OCI-LY1 (cell line): ENCODE measurements around the gene TACSTD2.

Source experiments
- H2AFZ ChIP-seq: fragments of 200-600 bp; sonication (generic), shearing (Covaris generic); 2 replicates; pipeline ENCODE4 v1.6.0; 2014; ENCODE audit warnings: antibody characterized with exemption, mild to moderate bottlenecking, low read length
- H3F3A ChIP-seq: fragments of 200-600 bp; sonication (generic), shearing (Covaris generic); 2 replicates; pipeline ENCODE4 v1.6.0; 2014; ENCODE audit warnings: mild to moderate bottlenecking, antibody characterized with exemption, low read length, moderate library complexity; ENCODE audit not compliant: insufficient read depth
- H3K27ac ChIP-seq: fragments of 200-600 bp; sonication (generic); 2 replicates; pipeline ENCODE4 v1.5.1; 2014; ENCODE audit warnings: low read length, mixed run types, mild to moderate bottlenecking, low read depth; ENCODE audit not compliant: poor library complexity, severe bottlenecking
- H3K27me3 ChIP-seq: fragments of 200-600 bp; sonication (generic); 2 replicates; pipeline ENCODE4 v1.6.0; 2014; ENCODE audit warnings: antibody characterized with exemption, mild to moderate bottlenecking, low read length, moderate library complexity; ENCODE audit not compliant: insufficient read depth
- H3K36me3 ChIP-seq: fragments of 200-600 bp; sonication (generic); 2 replicates; pipeline ENCODE4 v1.6.1; 2014; ENCODE audit warnings: mild to moderate bottlenecking, antibody characterized with exemption, low read length, moderate library complexity, mixed read lengths; ENCODE audit not compliant: insufficient read depth
- H3K4me1 ChIP-seq: fragments of 200-600 bp; sonication (generic); 2 replicates; pipeline ENCODE4 v1.5.1; 2014; ENCODE audit warnings: mild to moderate bottlenecking, low read length, moderate library complexity; ENCODE audit not compliant: insufficient read depth, severe bottlenecking
- H3K4me2 ChIP-seq: fragments of 200-600 bp; sonication (generic), shearing (Covaris generic); 2 replicates; pipeline ENCODE4 v1.6.1; 2014; ENCODE audit warnings: low read length
- H3K4me3 ChIP-seq: fragments of 200-600 bp; sonication (generic); 2 replicates; pipeline ENCODE4 v1.5.1; 2014; ENCODE audit warnings: low read length, low read depth, mild to moderate bottlenecking, mixed read lengths; ENCODE audit not compliant: poor library complexity, severe bottlenecking
- H3K79me2 ChIP-seq: fragments of 200-600 bp; shearing (Covaris generic); 2 replicates; pipeline ENCODE4 v1.6.1; 2016; ENCODE audit warnings: mixed run types, low read length, mixed read lengths; ENCODE audit not compliant: insufficient read depth
- H3K9ac ChIP-seq: fragments of 200-600 bp; sonication (generic), shearing (Covaris generic); 2 replicates; pipeline ENCODE4 v1.6.1; 2014; ENCODE audit warnings: mild to moderate bottlenecking, low read length, mixed read lengths
- H3K9me2 ChIP-seq: fragments of 200-600 bp; sonication (generic), shearing (Covaris generic); 2 replicates; pipeline ENCODE4 v1.6.1; 2014; ENCODE audit warnings: low read depth, mild to moderate bottlenecking, low read length, mixed read lengths
- H3K9me3 ChIP-seq: fragments of 200-600 bp; shearing (Covaris generic); 2 replicates; pipeline ENCODE4 v1.6.1; 2014; ENCODE audit warnings: low read length, mixed read lengths
- H4K20me1 ChIP-seq: fragments of 200-600 bp; sonication (generic), shearing (Covaris generic); 2 replicates; pipeline ENCODE4 v1.6.0; 2016; ENCODE audit warnings: mild to moderate bottlenecking, low read length; ENCODE audit not compliant: insufficient read depth
- EZH2 ChIP-seq: fragments of 200-600 bp; sonication (generic), shearing (Covaris generic); IDR thresholded peaks from 2 replicates; pipeline ENCODE4 v1.8.0; 2017; ENCODE audit warnings: borderline replicate concordance, mixed run types, mild to moderate bottlenecking, antibody characterized with exemption, low read length, moderate library complexity, mixed read lengths
- TF ChIP-seq, protein P1 (sequence below): fragments of 200-600 bp; sonication (generic), shearing (Covaris generic); IDR thresholded peaks from 2 replicates; pipeline ENCODE4 v1.5.1; 2017; ENCODE audit warnings: mild to moderate bottlenecking, antibody characterized with exemption, low read length, moderate library complexity, mixed read lengths

Gene TACSTD2

DNA sequence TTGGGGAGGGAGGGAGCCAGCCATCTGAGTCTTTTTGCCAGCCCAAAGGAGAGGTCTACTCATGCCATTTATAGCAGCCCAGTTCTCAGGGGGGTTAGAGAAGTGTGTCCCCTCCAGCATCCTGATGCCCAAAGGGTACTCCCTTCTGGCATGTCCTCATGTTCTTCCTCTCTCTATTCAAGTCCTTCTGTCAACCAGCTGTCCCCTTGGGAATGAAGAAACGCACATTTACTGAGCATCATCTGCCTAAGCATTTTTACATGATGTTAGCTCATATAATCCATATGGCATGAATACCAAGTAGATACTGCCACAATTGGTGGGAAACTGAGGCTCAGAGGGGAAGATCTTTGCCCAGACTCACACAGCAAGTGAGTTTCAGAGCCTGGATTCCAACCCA, 14.8 kb upstream of the TACSTD2 start:
- Histone ChIP-seq H3K27me3 (0 out of 2 replicates have a peak, but pooled peaks cover 5% of the 10 kb centered on the region), H3K4me1 (no peaks in the 10 kb centered on the region), H2AFZ (no peak overlapping the region), H3F3A (no peaks in the 10 kb centered on the region), H3K27ac (no peak overlapping the region), H3K4me3 (no peak overlapping the region), H3K36me3 (no peaks in the 10 kb centered on the region), H3K9me3 (no peaks in the 10 kb centered on the region), H3K4me2 (no peak overlapping the region), H3K79me2 (no peaks in the 10 kb centered on the region), H3K9me2 (no peaks in the 10 kb centered on the region), H3K9ac (no peak overlapping the region), H4K20me1 (no peaks in the 10 kb centered on the region)
- TF ChIP-seq EZH2, result no peak
- TF ChIP-seq, protein P1, sequence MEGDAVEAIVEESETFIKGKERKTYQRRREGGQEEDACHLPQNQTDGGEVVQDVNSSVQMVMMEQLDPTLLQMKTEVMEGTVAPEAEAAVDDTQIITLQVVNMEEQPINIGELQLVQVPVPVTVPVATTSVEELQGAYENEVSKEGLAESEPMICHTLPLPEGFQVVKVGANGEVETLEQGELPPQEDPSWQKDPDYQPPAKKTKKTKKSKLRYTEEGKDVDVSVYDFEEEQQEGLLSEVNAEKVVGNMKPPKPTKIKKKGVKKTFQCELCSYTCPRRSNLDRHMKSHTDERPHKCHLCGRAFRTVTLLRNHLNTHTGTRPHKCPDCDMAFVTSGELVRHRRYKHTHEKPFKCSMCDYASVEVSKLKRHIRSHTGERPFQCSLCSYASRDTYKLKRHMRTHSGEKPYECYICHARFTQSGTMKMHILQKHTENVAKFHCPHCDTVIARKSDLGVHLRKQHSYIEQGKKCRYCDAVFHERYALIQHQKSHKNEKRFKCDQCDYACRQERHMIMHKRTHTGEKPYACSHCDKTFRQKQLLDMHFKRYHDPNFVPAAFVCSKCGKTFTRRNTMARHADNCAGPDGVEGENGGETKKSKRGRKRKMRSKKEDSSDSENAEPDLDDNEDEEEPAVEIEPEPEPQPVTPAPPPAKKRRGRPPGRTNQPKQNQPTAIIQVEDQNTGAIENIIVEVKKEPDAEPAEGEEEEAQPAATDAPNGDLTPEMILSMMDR, result no peak

DNA sequence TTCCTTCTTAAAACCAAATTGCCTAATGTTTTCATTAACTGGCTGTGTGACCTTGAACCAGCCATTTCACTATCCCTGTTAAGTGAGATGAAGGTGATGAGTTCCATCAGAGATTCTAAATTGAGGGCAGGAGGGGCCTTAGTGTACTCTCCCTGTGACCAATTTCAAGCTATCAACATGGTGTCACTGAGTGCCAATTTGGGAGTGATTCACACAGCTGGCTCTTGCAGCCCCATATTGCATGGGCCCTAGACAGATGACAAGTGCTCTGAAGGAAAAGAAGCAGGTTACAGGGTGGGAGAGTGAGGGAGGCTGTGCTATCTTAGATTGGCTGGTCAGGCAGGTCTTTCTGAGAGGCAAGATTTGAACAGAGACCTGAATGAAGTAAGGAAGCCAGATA, 13.0 kb upstream of the TACSTD2 start:
- TF ChIP-seq, protein P1, result no peak
- no peak for TF ChIP-seq EZH2
- Histone ChIP-seq H3K9ac (no peak overlapping the region), H3K9me3 (no peaks in the 10 kb centered on the region), H2AFZ (no peak overlapping the region), H3K9me2 (no peaks in the 10 kb centered on the region), H3K79me2 (no peaks in the 10 kb centered on the region), H3K27me3 (0 out of 2 replicates have a peak, but pooled peaks cover 5% of the 10 kb centered on the region), H3K4me3 (no peak overlapping the region), H3K27ac (no peak overlapping the region), H3F3A (no peaks in the 10 kb centered on the region), H4K20me1 (no peaks in the 10 kb centered on the region), H3K4me2 (no peak overlapping the region), H3K4me1 (no peaks in the 10 kb centered on the region), H3K36me3 (no peaks in the 10 kb centered on the region)

DNA sequence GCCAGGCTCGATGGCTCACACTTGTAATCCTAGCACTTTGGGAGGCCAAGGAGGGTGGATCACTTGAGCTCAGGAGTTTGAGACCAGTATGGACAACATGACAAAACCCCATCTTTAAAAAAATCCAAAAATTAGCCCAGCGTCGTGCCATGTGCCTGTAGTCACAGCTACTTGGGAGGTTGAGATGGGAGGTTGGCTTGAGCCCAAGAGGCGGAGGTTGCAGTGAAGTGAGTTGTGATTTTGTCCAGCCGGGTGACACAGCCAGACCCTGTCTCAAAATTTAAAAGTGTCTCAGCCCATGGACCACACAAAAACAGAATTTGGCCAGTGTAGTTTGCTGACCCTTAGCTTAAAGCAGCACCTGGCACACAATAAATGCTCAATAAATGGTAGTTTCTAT, 11.3 kb upstream of the TACSTD2 start:
- Histone ChIP-seq H3K36me3 (no peaks in the 10 kb centered on the region), H3K27ac (no peak overlapping the region), H3K4me1 (no peaks in the 10 kb centered on the region), H2AFZ (no peak overlapping the region), H3K27me3 (0 out of 2 replicates have a peak, but pooled peaks cover 3% of the 10 kb centered on the region), H3F3A (no peaks in the 10 kb centered on the region), H3K4me3 (no peak overlapping the region), H3K4me2 (no peak overlapping the region), H3K9me2 (no peaks in the 10 kb centered on the region), H3K9ac (no peak overlapping the region), H3K79me2 (no peaks in the 10 kb centered on the region), H3K9me3 (no peaks in the 10 kb centered on the region), H4K20me1 (no peaks in the 10 kb centered on the region)
- no peak for TF ChIP-seq EZH2
- TF ChIP-seq, protein P1, result no peak
